NCI-H187 treated with DMSO at 0.1 percent for 48 hours (cell line): ENCODE data around the gene KLHDC4.
"Not testable (repeated sequence)": the region's sequence is repeated elsewhere in the genome, so short reads cannot be mapped to it uniquely, and the experiment has no call there.

ENCODE experiments used
- DNase-seq: peaks from one replicate; lab custom pipeline; 2025; lab: John Stamatoyannopoulos, UW

KLHDC4 gene

DNA sequence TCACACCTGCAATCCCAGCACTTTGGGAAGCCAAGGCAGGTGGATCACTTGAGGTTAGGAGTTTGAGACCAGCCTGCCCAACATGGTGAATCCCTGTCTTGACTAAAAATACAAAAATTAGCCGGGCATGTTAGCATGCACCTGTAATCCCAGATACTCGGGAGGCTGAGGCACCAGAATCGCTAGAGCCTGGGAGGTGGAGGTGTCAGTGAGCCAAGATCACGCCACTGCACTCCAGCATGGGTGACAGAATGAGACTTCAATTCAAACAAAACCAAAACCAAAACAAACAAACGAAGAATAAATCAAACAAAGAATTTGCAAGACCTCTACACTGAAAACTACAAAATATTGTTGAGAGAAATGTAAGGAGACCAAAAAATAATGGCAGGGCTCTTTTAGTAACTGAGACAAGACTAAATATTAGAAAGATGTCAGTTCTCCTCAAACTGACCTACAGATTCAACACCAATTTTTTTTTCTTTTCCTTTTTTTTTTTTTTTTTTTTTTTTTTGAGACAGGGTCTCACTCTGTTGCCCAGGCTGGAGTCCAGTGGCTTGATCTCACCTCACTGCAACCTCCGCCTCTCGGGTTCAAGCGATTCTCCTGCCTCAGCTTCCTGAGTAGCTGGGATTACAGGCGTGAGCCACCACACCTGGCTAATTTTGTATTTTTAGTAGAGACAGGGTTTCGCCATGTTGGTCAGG lies 23.1 kb upstream of the KLHDC4 start:
- DNase-seq, result not testable (repeated sequence)

DNA sequence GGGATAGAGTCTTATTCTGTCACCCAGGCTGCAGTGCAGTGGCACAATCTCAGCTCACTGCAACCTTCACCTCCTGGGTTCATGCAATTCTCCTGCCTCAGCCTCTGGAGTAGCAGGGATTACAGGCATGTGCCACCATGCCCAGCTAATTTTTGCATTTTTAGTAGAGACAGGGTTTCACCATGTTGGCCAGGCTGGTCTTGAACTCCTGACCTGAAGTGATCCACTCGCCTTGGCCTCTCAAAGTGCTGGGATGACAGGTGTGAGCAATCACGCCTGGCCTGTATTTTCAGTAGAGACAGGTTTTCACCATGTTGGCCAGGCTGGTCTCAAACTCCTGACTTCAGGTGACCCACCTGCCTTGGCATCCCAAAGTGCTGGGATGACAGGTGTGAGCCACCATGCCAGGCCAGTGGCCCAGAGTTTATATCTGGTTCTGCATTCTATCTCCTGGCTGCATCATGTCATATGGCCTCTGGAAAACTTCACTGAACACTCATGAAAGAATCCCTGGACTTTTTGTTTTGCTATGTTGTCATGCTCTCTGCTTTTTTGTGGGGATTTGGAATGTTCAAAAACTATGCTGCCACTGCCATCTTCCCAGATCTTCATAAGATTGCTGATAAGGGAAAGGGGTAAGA lies 21.8 kb upstream of the KLHDC4 start:
- DNase-seq, result not testable (repeated sequence)

DNA sequence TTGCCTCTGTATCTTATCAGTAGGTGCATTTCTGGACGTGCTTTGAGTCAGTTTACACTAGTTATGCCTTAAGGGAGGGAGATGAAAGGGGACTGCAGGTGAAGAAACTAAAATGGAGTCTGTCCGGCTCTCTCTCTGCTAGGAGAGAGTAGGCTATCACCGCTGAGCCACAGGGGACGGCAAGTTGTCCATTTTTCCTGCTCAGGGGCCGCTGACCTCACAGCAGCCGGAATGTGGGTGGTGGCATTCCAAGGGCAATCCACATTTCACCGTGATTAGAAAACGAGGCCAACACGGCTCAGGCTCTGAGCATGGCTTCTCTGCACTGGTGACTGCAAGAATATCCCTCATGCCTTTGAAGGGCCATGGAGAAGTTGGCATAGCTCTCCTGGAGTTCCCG lies 19.0 kb upstream of the KLHDC4 start:
- no peak for DNase-seq

DNA sequence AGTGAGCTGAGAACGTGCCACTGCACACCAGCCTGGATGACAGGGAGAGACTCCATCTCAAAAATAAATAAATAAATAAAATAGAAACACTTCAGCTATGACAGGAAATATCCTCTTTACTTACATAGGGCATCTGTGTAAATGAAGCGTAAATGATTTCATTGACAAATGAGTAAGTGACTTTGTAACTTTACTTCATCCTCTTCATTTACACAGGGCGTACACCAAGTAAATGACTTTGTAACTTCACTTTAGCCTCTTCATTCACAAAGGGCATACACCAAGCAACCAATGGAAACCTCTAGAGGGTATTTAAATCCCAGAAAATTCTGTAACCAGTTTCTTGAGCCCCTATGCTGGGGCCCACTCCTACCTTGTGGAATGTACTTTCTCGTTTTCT lies 16.2 kb upstream of the KLHDC4 start:
- DNase-seq, result no peak

DNA sequence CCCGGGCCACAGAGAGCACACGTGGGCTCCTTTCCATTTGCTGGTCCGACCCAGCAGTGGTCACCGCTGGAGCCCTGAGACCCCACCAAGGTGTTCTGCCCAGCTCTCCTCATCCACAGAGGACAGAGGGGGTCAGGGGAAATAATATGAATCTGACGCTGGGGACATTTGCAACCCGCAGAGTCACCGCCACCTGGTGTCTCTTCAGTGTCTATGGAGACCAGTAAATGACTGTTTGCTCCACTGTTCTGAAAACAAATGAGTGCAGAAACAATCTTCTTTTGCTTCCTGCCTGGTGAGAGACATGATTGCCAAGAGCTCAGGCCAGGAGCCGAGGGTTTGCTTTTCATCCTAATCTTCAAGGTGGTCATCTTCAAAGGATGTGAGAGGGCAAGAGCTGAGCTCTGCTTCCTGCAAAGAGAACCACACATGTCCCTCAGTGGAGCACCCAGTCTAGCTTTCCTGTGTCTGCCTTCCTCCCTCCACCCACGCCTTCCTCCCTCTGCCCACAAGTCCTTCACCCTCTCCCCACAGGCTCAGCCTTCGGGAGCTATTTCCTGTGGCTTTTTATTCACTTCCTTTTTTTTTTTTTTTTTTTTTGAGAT lies 14.7 kb upstream of the KLHDC4 start:
- no peak for DNase-seq

DNA sequence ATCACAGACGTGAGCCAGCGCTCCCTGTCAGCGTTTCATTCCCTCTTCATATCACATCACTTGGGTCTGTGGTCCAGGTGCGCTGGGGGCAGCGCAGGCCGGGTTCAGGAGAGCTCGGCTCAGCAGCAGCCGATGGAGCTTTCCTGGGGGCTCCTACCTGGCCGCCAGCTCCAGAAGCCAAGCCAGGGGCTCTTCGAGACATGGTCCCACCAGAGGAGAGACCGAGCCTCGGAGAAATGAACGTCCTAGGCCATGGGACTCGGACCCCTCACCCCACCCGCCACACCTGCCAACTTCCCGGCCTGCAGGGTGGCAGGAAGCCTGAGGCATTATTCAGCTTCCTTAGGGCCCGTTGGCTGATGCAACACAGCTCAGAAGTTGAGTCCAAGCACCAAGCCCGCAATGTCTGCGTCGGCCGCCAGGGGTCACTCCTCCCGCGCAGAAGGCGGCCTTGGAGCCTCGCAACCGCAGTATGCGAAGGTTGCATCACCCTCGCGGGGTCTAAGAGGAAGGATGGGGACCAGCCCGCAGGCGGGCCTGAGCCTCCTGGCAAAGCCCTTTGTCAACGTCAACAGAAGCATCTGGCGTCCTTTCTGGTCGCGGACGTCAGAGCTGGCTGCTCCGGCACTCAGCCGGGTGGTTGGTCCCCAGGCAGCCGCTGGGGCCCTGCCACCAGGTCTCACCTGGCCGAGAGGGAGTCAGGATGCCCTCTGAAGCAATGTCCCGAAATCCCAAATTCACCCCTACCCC lies 13.2 kb upstream of the KLHDC4 start:
- no peak for DNase-seq

DNA sequence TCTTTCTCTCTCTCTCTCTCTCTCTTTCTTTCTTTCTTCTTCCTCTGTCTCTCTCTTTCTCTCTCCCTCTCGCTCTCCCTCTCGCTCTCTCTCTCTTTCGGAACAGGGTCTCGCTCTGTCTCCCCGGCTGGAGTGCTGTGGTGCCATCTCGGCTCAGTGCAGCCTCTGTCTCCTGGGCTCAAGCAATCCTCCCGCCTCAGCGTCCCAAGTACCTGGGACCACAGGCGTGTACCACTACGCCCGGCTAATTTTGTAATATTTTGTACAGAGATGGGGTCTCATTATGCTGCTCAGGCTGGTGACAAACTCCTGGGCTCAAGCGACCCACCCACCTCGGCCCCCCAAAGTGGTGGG lies 12.7 kb upstream of the KLHDC4 start:
- DNase-seq, result no peak

DNA sequence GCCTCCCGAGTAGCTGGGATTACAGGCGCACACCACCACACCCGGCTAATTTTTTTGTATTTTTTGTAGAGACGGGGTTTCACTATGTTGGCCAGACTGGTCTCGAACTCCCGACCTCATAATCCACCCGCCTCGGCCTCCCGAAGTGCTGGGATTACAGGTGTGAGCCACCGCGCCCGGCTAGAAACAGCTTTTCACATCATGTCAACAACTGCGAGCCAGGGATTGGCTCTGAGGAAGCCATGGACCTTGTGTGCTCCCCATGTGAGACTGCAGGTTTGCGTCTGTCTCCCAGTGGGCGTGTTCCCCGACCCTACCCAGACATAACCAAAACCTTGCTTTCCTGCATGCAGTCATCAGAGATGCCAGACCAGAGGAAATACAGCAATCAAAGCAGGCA lies 8.1 kb upstream of the KLHDC4 start:
- DNase-seq, result not testable (repeated sequence)

DNA sequence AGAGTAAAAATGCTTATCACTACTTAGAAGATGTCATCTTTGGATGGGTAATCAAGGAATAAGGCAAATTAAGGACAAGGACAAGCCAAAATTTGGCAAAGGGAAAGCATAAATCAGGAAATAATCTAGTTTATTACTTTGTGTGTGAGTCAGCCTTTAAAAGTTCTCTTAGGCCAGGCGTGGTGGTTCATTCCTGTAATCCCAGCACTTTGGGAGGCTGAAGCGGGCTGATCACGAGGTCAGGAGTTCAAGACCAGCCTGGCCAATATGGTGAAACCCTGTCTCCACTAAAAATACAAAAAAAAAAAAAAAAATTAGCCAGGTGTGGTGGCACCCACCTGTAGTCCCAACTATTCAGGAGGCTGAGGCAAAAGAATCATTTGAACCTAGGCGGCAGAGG lies 1.7 kb upstream of the KLHDC4 start:
- DNase-seq, result not testable (repeated sequence)

DNA sequence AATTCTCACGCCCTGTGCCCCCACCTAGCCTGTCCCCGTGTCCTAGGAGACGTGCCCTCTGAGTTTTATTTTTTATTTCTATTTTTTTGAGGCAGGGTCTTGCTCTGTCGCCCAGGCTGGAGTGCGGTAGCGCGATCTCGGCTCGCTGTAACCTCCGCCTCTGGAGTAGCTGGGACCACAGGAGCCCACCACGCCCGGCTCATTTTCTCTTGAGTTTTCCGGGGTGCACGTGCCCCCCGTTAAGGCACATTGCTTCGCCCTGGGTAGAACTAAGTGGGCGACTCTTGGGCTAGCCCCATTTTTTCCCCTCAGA lies 655 bp upstream of the KLHDC4 start:
- DNase-seq, result no peak

DNA sequence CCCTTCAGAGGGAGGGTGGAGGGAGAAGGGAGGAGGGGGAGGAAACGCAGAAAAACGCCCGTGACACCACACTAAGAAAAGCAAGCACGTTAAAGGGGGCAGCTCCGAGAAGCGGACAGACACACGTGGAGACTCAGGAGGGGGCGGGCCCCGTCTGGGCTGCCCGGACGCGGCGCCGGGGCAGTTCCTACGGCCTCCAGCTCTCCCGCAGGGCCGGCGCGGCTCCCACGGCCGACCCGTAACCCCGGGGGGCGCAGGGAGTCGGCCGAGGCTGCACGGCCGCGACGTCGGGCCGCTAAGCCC lies 362 bp downstream of the KLHDC4 start:
- no peak for DNase-seq

DNA sequence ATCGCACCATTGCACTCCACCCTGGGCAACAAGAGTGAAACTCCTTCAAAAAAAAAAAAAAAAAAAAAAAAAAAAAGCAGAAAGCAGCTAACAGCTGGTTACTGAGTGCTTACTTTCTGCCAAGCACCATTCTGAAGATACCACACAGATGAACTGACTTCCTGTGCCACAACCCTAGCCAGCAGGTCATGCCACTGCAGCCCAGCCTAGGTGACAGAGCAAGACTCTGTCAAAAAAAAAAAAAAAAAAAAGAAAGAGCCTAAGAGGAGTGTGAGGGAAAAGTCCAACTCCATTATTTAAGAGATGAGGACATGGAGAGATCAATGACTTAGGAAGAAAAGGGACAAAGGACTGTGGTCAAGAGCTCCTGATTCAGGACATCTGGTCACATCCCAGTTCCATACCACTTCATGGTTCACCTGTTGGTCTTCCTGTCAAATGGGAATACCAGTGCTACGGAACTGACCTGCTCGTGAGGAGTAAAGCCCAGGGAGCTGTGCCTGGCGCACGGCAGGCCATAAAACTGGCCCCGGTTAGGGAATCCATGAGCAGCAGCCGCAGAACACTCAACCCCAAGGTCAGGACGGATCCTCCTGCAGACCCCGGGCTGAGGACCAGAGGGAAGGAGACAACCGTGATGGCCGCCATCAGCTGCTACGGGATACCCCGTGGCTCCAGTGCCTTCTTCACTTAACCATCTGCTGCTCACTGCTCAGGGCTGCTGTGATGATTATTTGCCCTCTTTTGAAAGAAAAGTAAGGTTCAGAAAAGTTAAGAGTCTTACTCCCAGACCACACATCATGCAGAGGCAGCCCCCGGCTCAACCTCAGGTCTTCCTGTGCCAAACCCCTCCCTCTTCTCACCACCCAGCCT lies 950 bp downstream of the KLHDC4 start:
- DNase-seq, result no peak

DNA sequence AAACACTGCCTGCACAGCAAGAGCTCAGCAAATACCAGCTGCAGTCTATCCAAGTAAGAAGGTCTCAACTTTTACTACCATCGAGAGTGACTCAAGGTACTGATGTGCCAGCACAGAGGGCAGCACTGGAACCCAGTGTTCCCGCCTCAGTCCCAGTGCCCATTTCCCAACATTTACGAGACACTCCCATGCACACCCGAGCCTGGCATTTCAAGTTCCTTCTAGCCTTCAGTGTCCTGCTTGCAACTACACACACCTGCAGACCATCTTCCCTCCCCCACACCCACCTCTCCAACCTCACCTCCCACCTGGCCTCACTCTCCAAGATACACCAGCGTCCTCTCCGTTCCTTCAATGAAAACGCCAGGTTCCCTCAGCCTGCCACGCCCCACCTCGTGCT lies 3.2 kb downstream of the KLHDC4 start:
- DNase-seq, result no peak

DNA sequence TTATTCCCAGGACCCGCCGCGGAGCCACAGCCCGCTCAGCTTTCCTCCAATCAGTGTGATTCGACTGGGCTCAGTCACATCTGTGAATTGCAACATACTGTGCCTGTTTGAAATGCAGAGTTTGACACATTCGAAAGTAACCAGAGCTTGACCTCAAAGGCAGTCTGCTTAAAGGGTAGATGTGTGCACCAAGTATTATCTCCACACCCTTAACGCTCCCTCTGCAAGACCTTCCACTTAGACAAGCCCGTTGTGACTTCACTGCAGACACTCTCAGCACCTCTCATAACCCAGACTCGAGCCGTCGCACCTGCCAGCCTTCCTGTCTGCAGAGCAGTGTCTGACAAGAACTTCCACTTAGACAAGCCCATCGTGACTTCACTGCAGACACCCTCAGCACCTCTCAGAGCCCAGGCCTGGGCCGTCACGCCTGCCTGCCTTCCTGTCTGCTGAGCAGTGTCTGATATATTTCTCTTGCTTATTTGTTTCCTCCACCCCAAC lies 3.7 kb downstream of the KLHDC4 start:
- no peak for DNase-seq

DNA sequence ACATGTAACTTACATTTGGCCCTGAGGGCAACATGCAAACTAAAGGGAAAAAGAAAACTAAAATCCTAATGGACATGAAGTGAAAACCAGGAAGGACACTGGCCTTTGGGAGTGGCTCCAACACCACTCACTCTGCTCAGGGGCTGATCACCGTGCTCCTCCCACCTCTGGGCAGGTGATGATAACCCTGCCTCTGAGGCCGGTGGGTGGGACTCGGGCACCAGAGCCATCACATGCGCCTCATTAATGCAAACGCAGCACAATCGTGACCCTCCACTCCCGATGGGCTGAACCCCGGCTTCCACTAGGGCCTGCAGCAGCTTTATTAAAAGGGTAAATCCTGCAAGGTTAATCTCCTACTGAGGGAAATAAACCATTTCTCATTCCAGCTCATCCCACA lies 4.7 kb downstream of the KLHDC4 start:
- DNase-seq, result no peak

DNA sequence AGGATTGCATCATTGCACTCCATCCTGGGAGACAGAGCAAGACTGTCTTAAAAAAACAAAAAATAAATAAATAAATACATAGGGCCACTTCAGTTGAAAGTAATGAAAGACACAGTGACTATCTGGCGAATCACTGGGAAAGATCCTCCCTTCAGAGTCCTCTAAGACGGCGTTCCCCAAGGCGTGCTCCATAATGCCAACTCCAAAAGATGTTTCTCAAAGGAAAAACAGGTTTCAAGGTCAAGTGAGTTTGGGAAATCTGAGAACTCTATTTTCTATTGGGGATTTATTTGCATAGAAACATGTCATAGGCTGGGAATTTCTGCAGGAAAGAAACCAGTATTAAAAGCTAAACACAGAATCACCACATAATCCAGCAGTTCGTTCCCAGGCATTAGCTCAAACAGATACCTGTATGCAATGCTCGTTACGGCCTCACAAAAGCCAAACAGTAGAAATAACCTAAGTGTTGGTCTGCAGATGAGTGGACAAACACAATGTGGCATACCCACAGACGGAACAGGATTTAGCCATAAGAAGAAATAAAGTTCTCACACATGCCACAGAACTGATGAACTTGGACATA lies 7.9 kb downstream of the KLHDC4 start:
- no peak for DNase-seq

DNA sequence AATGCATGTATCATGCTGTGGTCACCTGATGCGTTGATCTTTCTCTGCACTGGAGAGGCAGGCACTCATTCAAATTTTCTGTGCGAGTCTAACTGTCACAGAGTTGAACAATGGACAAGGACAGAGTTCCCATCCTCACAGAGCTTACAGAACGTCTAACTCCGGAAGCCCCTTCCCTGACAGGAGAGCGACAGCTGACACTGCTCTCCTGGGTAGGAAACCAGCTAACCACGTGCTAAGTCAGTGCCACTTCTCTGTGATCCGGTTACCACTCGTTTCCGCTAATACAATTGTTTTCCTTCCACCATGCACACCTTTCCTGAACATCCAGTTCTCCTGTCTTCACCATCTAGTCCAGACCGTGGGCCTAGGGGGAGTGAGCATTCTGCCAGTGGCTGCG lies 11.3 kb downstream of the KLHDC4 start:
- no peak for DNase-seq

DNA sequence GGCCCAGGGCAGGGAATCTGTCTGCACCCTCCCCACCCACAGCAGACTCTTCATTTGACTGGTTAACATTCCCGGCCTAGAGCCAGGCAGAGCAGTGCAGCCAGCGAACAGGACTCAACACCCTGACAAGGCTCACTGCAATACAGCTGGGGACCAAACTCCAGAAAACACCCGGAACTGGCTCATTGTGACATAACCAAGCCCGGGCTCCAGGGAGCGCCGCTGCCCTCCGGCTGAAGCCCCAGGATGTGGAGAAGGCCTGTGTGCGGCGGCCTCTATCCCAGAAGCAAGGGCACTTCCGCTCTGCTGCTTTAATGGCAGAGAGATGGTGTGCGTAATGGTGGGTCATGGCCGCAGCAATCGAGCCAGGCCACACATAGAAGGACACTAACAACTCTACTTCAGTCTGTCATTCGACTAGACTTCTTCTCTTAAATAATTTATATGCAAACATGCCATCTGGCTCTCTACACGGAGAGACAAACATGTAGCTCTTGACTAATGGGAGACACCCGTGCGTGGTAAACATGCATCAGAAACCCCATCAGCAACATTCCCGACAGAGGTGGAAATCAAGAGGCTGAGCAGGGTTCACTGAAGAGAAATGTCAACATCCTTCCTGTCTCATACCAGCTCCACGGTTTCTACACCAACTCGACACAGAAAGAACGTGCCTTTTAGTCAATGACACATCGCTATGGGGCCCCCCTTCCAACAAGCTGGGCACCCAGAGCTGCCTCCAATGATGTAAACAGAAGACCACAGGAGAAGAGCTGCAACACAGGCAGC lies 18.0 kb downstream of the KLHDC4 start:
- DNase-seq, result no peak

DNA sequence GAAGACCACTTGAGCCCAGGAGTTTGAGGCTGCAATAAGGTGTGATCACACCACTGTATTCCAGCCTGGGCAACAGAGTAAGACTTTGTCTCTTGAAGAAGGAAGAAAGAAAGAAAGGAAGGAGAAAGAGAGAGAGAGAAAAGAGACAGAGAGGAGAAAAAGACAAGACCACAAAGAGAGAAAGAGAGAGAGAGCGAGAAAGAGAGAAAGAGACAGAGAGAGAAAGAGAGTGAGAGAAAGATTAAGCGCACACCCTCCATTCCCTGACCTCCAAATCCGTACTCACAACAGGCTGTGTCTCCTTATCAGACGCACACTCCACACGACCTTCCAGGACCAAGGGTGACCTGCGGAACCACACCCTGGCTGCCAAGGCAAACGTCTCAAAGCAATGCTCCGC lies 19.6 kb downstream of the KLHDC4 start:
- no peak for DNase-seq

DNA sequence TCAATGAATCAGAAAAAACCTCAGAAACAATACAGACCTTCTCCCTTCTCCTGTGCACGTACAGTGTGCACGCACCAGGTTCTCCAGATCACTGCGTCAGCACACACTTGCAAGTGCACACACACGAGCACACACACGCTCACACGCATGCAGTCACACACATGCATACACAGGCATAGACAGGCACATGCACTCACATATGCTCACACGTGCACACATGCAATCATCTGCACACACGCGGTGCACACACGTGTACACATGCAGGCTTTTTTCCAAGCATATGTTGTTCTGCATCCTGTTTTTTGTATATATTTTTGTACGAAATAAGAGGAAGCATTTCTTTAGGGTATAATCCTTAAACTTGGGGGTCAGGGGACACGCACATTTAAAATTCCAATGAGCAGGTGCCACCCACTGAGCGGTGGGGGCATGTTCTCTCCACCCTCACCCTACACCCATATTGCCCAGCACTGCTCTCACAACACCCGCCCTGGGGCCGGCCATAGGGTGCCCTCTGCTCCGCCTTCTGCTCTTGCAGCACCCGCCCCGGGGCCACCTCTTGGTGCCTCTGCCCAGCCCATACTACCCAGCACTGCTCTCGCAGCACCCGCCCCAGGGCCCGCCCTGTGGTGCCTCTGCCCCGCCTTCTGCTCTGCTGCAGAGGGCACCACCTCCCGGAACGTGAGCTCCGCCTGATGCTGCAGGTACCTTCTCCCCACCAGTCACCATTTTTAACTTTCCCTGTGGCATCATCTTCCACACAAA lies 20.9 kb downstream of the KLHDC4 start:
- DNase-seq, result no peak
